GM18858 (cell line): ENCODE data around the gene KRTAP16-1.

ENCODE experiments used
- ATAC-seq: cut with Tn5 transposase; IDR thresholded peaks from one replicate; pipeline ENCODE4 v1.9.1; 2021; ENCODE audit not compliant: unreplicated experiment

KRTAP16-1 gene

DNA sequence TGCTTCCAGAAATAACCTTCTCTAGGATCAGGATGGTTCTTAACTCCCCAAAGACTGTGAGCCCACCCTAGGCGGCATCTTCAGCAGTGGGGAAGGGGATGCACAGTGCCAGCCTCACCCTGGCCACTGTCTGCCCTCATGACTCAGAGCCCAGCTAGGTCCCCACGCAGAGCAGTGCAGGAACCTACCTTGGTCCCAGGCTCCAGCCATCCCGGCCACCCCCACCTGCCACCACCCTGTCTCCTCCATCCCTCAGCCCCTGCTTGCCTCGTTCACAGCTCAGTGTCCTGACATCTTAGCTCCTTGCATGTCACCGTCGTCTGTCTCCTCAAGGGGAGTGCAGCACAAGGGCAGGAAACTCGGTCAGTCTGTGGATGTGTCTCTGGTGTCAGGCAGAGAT, 22.5 kb upstream of the KRTAP16-1 start:
- no peak for ATAC-seq

DNA sequence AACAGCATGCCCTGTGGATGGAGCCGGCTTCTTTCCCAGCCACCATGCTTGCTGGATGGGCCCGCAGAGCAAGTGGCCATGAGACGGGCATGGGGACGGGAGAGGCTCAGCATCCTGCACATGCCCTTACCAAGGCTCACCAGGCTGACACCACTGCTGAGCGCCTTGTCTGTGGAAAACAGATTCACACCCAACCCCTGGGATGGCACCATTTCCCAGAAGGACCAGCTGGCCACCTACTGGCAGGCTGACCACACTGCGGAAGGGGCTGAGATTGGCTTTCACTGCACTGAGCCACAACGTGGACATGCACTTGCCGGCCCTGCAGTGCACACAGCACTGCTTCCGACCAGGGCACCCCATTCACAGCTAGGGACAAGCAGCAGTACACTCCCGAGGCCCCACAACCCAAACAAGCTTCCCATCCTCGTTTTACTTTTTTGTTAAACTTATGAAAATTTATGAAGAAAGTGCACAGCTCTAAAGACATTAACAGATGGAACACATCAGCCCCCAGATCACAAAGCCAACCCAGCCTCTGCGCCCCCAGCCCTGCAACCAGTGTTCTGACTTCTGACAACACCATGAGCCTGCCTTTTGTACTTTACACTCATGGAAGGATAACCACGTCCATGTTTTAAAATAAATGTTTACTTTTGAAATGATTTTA, 20.3 kb upstream of the KRTAP16-1 start:
- ATAC-seq, result no peak

DNA sequence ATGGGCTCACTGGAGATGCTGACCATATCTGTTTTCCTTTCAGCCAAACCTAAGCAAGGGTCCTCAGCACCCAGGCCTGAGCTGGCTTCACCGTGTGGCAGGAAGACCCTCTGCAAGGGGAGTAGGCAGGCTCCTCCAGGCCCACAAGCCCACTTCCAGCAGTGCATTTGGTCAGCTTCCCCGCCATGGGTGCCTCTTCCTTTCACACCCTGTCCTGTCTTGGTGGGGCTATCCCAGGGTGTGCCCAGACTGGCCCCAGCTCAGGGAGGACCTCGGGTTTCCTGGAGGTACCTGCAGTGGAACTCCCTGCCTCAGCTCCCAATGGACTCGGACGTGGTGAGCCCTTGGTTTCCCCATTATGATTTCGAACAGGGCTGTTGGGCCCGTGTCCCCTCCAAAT, 19.1 kb upstream of the KRTAP16-1 start:
- ATAC-seq, result no peak

DNA sequence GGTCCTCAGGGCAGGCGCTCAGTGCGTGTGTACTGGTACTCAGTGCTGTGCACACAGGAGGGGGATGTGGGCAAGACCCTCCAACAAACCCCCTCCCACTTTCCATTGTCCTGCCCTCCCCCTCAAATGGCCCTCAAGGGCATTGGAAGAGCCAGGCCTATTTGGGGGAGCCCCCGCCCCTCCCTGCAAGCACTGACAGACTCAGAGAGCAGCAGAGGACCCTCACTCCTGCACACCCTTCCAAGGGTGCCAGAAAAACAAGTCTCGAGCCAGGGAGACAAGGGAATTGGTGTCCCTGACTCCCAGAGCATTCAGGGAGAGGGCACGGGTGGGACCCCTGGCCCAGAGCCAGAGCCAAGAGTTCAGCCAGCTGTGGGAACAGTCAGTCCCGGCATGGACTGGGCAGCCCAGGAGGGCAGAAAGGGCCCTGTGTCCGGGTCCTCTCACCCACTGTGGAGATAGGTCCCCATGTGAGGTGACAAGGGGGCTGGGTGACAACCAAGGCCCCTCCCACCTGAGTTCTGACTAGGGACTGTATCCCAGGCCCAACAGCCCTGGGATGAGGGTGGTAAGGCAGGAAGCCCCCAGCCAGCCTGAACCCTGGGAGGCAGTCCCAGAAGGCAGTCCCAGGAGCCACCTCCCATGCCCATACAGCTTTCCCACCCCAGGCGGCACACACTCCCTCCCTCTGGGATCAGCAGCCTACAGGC, 18.5 kb upstream of the KRTAP16-1 start:
- ATAC-seq, result no peak

DNA sequence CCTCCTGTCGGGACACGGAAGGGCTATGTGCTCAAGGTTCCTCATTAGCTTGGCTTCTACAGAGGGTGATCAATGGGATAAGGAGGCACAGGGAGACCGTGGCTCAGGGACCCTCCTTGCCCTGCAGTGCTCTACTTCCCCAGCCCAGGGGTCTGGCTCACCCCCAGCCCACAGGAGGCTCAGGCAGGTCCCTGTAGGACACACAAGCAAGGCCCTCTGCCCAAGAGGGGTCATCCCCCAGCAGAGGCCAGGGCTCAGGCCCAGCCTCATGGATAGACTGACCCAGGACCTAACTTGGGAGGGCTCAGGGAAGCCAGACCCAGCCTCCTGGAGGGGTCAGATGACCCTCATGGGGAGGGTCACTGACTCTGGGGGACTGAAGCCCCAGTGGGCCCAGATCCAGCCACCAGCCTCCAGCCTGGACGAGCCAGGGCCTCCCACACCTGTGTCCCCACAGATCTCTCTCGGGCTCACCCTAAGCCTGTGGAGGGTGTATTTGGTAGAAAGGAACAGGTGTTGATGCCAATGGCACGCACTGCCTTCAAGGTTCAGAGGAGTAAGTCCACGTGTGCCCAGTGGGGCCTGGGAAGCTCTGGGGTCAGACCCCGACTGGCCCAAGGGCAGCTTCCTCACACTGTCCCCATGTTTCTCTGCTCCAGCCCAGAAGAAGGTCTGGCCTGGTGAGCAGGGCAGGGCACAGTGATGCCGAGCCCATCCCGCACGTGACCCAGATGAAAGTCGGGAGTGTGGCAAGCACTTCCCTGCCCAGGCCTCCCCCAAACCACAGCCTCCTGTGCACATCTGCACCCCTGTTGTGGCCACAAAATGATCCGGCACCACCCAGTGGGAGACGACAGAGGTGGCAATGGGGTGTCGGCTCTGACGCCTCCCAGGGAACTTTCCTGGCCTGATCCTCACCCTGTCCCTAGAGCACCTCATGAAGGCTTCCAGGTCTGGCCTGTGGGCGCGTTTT, 17.4 kb upstream of the KRTAP16-1 start:
- no peak for ATAC-seq

DNA sequence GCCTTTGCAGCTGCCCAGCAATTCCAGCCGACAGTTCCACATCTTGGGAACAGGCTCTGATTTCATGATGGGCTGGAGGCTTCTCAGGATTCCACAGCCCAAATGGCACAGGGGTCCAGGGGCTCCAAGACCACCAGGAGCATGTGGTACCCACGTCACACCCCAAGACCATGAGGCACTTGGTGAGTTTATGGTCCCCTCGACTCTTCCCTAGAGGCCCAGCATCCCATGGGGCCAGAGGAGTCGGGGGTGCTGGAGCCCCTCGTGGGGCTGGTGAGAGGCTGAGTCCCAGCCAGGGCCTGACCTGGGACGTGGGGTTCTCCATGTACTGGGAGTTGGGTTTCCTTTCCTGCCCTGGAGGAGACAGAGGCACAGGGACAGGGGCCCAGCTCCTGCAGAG, 16.5 kb upstream of the KRTAP16-1 start:
- no peak for ATAC-seq

DNA sequence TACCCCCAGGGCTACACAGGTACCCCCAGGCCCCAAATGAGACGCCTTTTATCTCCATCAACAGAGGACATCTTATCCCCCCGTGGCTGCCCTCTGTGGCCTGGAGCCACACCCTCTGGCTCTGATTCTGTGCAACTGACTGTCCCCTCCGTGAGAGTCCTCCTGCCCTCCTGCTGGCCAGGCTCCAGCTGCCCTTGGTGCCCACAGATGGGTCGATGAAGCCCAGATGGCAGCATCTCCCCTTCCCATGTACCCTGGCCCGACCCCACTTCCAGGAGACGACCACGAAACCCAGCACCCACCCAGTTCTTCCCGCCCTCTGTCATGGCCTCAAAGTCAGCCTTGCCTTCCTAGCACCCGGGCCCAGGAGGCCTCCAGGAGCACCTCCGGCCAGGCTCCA, 16.0 kb upstream of the KRTAP16-1 start:
- ATAC-seq, result no peak

DNA sequence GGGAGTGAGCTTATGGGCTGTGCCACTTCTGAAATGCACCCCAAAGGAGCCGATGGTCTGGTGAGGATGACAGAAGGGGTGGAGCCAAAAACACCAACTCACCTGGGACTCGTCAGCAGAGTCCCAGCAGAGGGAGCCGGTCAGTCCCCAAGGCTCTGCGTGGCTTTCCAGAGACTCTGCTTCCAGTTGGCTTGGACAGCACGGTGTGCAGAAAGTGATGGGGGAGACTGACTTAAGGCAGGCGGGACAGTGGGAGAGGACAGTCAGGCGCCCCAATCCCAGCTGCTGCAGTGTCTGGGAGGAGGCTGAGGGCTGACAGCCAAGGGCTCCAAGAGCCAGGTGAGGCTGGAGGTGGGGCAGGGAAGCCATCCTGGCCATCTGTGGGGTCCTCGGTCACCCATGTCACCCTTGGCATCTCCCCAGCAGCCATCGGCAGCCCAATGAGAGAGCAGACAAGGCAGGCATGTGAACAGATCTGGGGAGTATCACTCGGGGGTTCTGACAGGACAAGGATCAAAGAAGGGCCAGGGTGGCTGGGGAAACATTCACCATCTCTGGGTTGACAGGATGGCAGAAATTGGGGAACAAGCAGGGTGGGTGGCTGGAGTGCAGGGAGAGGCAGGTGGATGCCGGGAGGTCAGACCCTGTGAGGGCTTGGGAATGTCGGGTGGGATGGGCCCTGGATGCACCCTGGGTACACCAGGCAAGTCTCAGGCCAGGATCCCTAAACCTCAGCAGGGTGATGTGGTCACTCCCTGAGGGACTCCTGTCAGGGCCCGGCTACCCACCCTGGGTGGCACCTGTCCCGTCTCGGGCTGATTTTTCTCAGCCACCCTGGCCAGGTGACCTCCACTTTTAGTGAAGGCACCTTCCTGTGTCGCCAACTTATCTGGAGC, 15.3 kb upstream of the KRTAP16-1 start:
- no peak for ATAC-seq

DNA sequence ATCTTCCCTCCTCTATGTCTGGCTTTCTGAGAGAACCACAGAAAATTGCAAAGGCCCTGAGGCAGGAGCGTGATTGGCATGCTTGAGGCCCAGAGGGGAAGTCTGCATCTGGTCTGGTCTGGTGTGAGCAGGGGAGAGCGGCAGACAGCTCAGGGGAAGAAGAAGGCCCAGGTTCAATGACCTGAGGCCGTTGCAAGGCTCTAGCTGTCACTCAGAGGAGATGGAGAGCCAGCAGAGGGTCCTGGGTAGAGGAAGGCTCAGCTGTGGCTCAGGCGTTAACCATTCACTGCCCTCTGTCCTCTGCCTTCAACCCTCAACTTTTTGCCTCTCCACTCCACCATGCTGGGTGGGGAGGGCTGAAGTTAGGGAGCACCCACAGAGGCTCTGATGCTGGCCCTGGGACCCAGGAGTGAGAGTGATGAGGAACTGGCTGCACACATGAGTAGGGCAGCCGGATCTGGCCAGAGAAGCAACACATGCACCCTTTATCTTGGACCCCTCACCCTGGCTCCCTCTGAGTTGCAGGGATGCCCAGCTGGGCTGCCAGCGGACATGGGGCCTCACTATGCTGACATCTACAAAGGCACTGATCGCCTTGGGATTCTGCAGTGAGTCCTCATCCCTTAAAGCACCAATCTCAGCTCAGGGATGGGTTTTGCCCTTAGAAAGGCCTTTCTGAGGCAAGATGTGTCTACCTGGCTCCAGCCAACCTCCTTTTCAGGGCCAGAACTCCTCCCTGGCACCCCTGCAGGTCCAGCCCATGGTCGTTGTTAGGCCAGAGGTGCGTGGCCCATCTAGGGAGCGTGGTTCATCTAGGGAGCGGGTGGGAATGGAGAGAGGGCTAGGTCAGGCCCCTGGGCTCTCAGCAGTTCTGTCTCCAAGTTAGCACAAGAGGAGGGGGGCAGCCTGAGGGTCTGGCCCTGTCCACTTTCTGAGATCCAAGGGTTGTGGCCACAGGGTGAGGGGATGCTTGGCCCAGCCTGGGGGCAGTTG, 14.1 kb upstream of the KRTAP16-1 start:
- ATAC-seq, result no peak

DNA sequence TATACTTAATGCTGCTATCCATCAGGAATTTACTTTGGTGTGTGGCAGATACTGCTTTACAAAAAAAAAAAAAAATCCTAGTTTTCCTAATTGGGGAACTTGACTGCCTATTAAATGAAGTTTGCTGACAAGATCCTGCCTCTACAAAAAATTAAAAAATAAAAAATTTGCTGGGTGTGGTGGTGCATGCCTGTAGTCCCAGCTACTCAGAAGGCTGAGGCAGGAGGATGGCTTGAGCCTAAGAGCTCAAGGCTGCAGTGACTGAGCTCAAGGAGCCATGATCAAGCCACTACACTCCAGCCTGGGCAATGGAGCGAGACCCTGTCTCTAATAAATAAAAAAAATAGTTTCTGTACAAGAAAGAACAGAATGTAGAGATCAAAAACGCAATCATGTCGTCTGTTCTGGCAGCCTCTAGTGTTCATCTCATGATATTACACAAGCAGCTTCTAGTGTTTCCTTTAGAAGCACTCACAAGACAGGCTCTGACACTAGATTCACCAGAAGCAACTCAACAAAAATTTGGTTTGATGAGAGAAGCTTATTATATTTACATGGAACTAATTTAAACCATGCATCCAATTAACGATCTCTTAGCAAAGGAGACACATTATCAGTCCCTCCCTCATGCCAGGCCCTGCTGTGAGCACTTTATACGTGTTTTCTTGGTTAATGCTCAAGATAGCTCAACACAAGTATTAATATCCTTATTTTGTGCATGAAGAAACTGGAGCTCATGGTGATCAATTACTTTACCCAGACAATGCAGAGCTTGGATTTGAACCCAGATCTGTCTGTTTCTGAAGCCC, 13.2 kb upstream of the KRTAP16-1 start:
- ATAC-seq, result no peak

DNA sequence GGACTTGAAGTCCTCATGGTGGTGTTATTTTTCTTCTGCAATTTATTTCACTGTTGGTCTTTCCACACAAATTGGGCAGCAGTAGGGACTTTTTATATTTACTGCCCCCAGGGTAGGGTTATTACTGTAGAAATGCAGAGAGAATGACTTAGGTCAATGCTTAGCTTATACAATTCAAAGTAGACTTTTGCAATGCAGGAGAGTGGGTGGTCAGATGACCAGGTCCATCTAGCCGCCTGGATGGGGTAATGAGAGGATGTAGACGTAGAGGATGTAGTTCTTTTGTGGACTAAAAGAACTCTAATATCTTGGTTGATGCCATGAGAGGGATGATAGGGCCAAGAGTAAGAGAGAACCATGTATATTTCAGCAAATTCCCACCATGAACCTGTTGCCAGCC, 9.1 kb upstream of the KRTAP16-1 start:
- no peak for ATAC-seq

DNA sequence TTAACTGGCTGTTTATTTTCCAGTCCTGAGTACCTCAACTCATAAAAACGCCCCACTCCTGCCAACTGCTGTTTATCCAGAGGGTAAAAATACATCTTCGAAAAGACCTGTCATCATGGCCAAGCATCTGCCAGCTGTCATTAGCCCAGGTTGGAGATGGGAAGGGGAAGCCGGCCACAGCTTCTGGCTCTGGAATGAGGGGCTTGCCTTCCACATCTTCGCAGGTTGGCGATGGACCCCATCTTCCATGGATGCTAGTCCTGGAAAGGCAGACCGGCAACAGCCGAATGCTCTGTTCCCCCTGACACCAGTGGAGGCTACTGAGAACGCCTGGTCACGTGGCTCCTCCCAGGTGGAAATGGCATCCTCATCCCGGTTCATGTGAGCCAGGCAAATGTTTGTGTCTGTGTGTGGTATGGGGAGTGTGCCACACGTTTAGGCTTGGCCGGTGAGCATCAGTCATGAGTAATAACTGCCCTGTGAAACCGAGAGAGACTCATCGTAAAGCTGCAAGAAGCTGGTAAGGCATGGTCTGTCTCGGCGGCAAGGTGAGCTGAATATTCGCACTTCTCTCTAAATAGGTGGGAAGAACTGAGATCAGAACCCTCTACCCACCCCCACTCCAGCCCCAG, 6.8 kb upstream of the KRTAP16-1 start:
- no peak for ATAC-seq

DNA sequence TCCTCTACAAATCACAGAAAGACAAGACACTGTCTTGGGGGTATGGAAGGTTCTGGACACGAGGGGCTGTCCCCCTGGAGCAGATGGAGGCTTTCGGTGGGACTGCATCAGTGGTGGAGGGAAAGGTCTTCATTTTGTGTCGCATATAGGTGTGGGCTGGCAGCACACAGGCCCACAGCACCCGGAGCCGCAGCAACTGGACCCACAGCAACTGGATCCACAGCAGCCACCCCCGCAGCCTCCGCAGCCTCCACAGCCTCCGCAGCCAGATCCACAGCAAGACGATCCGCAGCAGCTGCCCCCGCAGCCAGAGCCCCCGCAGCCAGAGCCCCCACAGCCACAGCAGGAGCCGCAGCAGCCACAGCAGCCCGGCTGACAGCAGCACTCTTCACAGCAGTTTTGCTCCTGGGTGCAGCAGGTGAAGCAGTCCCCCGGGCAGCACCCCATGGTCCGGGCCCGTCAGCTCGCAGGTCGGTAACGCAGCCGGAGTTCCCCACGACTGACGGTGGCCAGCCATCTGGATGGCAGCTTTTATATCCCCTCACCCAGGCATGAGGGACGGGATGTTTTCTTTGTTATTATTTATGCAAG, 6.2 kb upstream of the KRTAP16-1 start, which contains the start of gene KRTAP17-1:
Gene KRTAP17-1 (minus strand): TSS at position 507 of the 591 bp plus-strand sequence. CDS start 60 bp downstream, at position 447.
- no peak for ATAC-seq

DNA sequence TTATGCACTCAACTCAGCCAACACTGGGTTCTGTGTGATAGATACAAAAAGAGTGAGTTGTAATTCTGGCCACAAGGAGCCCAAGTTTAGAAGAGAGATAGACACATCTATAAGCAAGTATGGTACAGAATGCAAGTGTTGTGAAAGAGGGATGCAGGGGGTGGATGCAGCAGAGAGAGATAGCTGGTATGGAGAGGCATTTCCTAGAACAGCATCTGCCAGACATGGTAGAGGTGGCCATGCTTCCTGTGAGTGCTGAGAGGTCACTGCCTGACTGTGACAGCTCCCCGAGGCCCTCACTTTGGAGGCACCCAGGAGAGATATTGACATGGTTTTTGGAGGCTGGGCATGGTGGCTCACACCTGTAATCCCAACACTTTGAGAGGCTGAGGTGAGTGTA, 2.0 kb upstream of the KRTAP16-1 start:
- no peak for ATAC-seq

DNA sequence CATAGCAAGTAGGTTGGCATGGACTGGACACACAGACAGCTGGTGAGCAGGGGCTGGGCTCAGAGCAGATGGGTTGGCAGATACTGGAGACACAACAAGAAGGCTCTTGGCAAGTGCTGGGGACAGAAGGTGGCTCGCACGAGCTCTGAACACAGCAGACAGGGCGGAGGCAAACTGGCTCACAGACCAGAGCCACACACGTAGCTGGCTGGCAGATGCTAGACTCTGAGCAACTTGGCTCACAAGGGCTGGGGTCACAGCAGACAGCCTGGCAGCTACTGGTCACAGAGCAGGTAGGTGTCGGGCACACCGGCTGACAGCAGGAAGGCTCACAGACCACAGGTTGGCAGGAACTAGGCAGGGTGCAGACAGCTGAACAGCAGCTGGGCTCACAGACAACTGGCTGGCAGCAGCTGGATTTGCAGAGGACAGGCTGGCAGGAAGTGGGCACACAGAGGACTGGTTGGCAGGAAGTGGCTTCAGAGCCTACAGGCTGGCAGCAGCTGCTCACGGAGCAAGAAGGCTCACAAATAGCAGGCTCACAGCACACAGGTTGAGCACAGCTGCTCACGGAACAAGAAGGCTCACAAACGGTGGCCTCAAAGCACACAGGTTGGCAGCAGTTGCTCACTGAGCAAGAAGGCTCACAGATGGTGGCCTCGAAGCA, 725 bp downstream of the KRTAP16-1 start:
- ATAC-seq, result no peak

DNA sequence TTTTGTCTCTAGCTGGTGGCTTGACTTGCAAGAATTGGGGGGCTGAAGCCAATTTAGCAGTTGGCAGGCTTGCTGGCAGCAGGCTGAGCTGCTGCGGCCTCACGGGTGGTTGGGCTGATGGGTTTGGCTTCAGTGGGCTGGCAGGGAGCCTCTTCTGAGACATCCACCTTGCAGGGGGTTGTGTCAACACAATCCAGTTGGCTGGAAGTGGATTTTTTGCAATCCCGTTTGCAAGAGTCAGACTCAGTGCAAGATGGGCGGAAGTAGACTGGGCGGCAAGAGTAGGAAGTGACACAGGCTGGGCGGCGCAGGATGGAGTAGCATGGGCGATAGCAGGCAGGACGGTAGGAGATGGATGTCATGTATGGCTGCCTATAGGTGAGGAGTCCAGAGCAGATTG, 1.5 kb downstream of the KRTAP16-1 start:
- ATAC-seq, result no peak

DNA sequence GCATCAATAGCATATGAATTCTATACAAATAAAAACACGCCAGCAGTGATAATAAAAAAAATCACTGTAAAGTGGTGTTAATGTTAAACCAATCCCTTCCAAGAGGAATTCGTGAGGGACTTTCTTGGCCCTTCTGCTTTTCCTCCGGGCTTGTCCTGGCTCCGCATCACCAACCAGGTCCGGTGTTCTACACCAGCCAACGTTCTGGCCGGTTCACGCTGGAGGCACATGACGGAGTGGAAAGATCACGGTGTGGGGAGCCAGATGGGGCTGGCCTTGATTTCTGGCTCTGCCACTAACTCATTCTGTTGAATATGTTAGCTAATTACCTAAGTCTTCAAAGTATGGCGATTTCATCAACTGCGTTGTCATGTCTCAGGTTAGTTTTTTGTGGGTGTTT, 5.0 kb downstream of the KRTAP16-1 start:
- no peak for ATAC-seq
